ENCODE results near the gene PAF1. TPM values are rescaled to one million over a fixed set of nuclear protein-coding genes. Genes with fewer than 3 reads are reported as not detected.
A peak's percentile ranks its signal among the peaks of the same experiment; 100 is the strongest.

PAF1 gene
- total RNA-seq, 2 experiments from 2014 or later = 33.1 to 45.9 TPM

GRCh38 chr19:39411832-39412099 is 20.9 kb upstream of the PAF1 start:
- TF ChIP-seq EZH2phosphoT487 (IDR thresholded peaks at IDR 0.05; ENCODE audit: borderline replicate concordance, low read depth, low read length) (no peak), CTCF (conservative IDR thresholded peaks at IDR 0.05; ENCODE audit: low read length) (peak; percentile 100)
- no peaks in the 10 kb centered on the region for H3K9me2 ChIP-seq (ENCODE audit: insufficient read depth, low read length)
- H3K27ac ChIP-seq (ENCODE audit: low read depth, low read length, poor library complexity, severe bottlenecking) = peak overlapping the region; percentile 91
- no peaks in the 10 kb centered on the region for H3K9me3 ChIP-seq (ENCODE audit: low read length)
- H2AFZ ChIP-seq (ENCODE audit: low read length) = no peak overlapping the region
- no TSS peak for BruUV-seq (replicated peaks)
- H4K20me1 ChIP-seq (ENCODE audit: insufficient read depth, low read length) = peaks cover 4% of the 10 kb centered on the region
- POLR2A ChIA-PET = interaction anchor here (1.3 to 1.6 kb wide), 4 partner anchors 10 to 24 kb away, joined by 4 to 9 read pairs (median 6); partner anchors contain the start of genes MED29, PAF1 and RPS16
- peaks cover 32% of the 10 kb centered on the region for H3K36me3 ChIP-seq (ENCODE audit: insufficient read depth, low read length)
- peaks cover 43% of the 10 kb centered on the region for H3K79me2 ChIP-seq (ENCODE audit: insufficient read depth, low read depth, low read length)
- H3K4me3 ChIP-seq (ENCODE audit: low read depth, low read length, poor library complexity, severe bottlenecking) = peak overlapping the region; percentile 61
- peak; percentile 95 for DNase-seq (ENCODE audit: low spot score)
- peaks cover 33% of the 10 kb centered on the region for H3K4me1 ChIP-seq (ENCODE audit: insufficient read depth, low read length, poor library complexity, severe bottlenecking)
- CTCF ChIA-PET (ENCODE audit: unreplicated experiment) = interaction anchor here (0.9 to 1.0 kb wide), 2 partner anchors 11 to 14 kb away, joined by 3 read pairs; no protein-coding TSS in a partner anchor
- peak overlapping the region; percentile 96 for H3K4me2 ChIP-seq (ENCODE audit: low read length)
- intact Hi-C loops (cut with micrococcal nuclease; ENCODE audit: unreplicated experiment) = loop anchor here (1.0 kb wide), 4 partner anchors 14 to 286 kb away; partner anchors contain the start of genes PAK4 and SAMD4B

- no peak overlapping the region for H2AFZ ChIP-seq (ENCODE audit: low read length)
- H3K27ac ChIP-seq (ENCODE audit: low read depth, low read length, poor library complexity, severe bottlenecking) = peak overlapping the region; percentile 91
- H3K4me1 ChIP-seq (ENCODE audit: insufficient read depth, low read length, poor library complexity, severe bottlenecking) = peaks cover 33% of the 10 kb centered on the region
- ChIA-PET CTCF (ENCODE audit: unreplicated experiment) (interaction anchor here (0.9 to 1.0 kb wide), 2 partner anchors 10 to 13 kb away, joined by 3 read pairs; no protein-coding TSS in a partner anchor), POLR2A (interaction anchor here (1.3 to 1.6 kb wide), 4 partner anchors 9 to 25 kb away, joined by 4 to 9 read pairs (median 6); partner anchors contain the start of genes MED29, PAF1 and RPS16)
- H3K79me2 ChIP-seq (ENCODE audit: insufficient read depth, low read depth, low read length) = peaks cover 43% of the 10 kb centered on the region
- peaks cover 27% of the 10 kb centered on the region for H3K36me3 ChIP-seq (ENCODE audit: insufficient read depth, low read length)
- H3K4me2 ChIP-seq (ENCODE audit: low read length) = peak overlapping the region; percentile 96
- no peaks in the 10 kb centered on the region for H3K9me2 ChIP-seq (ENCODE audit: insufficient read depth, low read length)
- no peak for DNase-seq (ENCODE audit: low spot score)
- H4K20me1 ChIP-seq (ENCODE audit: insufficient read depth, low read length) = peaks cover 4% of the 10 kb centered on the region
- no peaks in the 10 kb centered on the region for H3K9me3 ChIP-seq (ENCODE audit: low read length)
- TF ChIP-seq EZH2phosphoT487 (IDR thresholded peaks at IDR 0.05; ENCODE audit: borderline replicate concordance, low read depth, low read length) (no peak), CTCF (conservative IDR thresholded peaks at IDR 0.05; ENCODE audit: low read length) (no peak)
- peak overlapping the region; percentile 61 for H3K4me3 ChIP-seq (ENCODE audit: low read depth, low read length, poor library complexity, severe bottlenecking)
- BruUV-seq (replicated peaks) = no TSS peak
- intact Hi-C loops (cut with micrococcal nuclease; ENCODE audit: unreplicated experiment) = loop anchor here (1.0 kb wide), 1 partner anchor 199 kb away; no protein-coding TSS in a partner anchor
Observed at GRCh38 chr19:39411081-39411831, 20.4 kb upstream of the PAF1 start.

GRCh38 chr19:39410831-39411080 is 19.9 kb upstream of the PAF1 start:
- intact Hi-C loops (cut with micrococcal nuclease; ENCODE audit: unreplicated experiment) = loop anchor here (1.0 kb wide), 1 partner anchor 198 kb away; no protein-coding TSS in a partner anchor
- ChIA-PET POLR2A (interaction anchor here (1.5 kb wide), 1 partner anchor 13 kb away, joined by 9 read pairs; no protein-coding TSS in a partner anchor), CTCF (ENCODE audit: unreplicated experiment) (interaction anchor here (0.9 kb wide), 1 partner anchor 13 kb away, joined by 3 read pairs; no protein-coding TSS in a partner anchor)
- H4K20me1 ChIP-seq (ENCODE audit: insufficient read depth, low read length) = peaks cover 4% of the 10 kb centered on the region
- no TSS peak for BruUV-seq (replicated peaks)
- no peaks in the 10 kb centered on the region for H3K9me2 ChIP-seq (ENCODE audit: insufficient read depth, low read length)
- H3K79me2 ChIP-seq (ENCODE audit: insufficient read depth, low read depth, low read length) = peaks cover 43% of the 10 kb centered on the region
- H3K4me2 ChIP-seq (ENCODE audit: low read length) = peak overlapping the region; percentile 96
- H3K4me1 ChIP-seq (ENCODE audit: insufficient read depth, low read length, poor library complexity, severe bottlenecking) = peaks cover 38% of the 10 kb centered on the region
- no peak overlapping the region for H2AFZ ChIP-seq (ENCODE audit: low read length)
- no peak for DNase-seq (ENCODE audit: low spot score)
- H3K4me3 ChIP-seq (ENCODE audit: low read depth, low read length, poor library complexity, severe bottlenecking) = peak overlapping the region; percentile 96
- TF ChIP-seq EZH2phosphoT487 (IDR thresholded peaks at IDR 0.05; ENCODE audit: borderline replicate concordance, low read depth, low read length) (no peak), CTCF (conservative IDR thresholded peaks at IDR 0.05; ENCODE audit: low read length) (no peak)
- peak overlapping the region; percentile 91 for H3K27ac ChIP-seq (ENCODE audit: low read depth, low read length, poor library complexity, severe bottlenecking)
- H3K36me3 ChIP-seq (ENCODE audit: insufficient read depth, low read length) = peaks cover 22% of the 10 kb centered on the region
- H3K9me3 ChIP-seq (ENCODE audit: low read length) = no peaks in the 10 kb centered on the region

All from OCI-LY7 (cell line).